Stomach (tissue), 4 donors: ENCODE results near the gene EPG5.

ENCODE experiments used
- CTCF ChIP-seq, 7 experiments: fragments of 450-650 bp in 4 of 7; fragments of 200-600 bp in 3 of 7; sonication (generic) in 3 of 7; IDR thresholded peaks; one replicate each; pipeline ENCODE4 v1.5.1; 2016 to 2019; ENCODE audit warnings: antibody characterized with exemption in 7 of 7, control low read depth in 2 of 7, mild to moderate bottlenecking in 1 of 7
- POLR2A ChIP-seq, 4 donors: fragments of 450-650 bp; IDR thresholded peaks; one replicate each; pipeline ENCODE4 v1.6.1; 2016; ENCODE audit warnings: antibody characterized with exemption in 4 of 4, control low read depth in 2 of 4, mild to moderate bottlenecking in 1 of 4, moderate library complexity in 1 of 4

- TF ChIP-seq CTCF (IDR thresholded peaks at IDR 0.05) (no peak), POLR2A (IDR thresholded peaks at IDR 0.05) (no peak)
Observed at GRCh38 chr18:45935591-45936335, 31.4 kb downstream of the EPG5 start.
